Endometrial microvascular endothelial cells (primary cell): ENCODE measurements around the gene RRAS. TPM values are rescaled to one million over a fixed set of nuclear protein-coding genes. Genes with fewer than 3 reads are reported as not detected.

Experiments
- in situ Hi-C: cut with HindIII; loops from 2 replicates; pipeline ENCODE4 v1.10.0; 2017; ENCODE audit warnings: low sequenced_read_pairs, low pct_unique_long_range_greater_than_20kb; ENCODE audit errors: inconsistent ontology term
- total RNA-seq: library from RNA; depleted of rRNA; stranded (reverse); fragments of >200 nt; gene quantifications from one replicate; pipeline ENCODE4 v1.2.3, GENCODE V29; 2015; ENCODE audit errors: inconsistent ontology term

The RRAS gene
- 45.0 TPM for total RNA-seq

DNA sequence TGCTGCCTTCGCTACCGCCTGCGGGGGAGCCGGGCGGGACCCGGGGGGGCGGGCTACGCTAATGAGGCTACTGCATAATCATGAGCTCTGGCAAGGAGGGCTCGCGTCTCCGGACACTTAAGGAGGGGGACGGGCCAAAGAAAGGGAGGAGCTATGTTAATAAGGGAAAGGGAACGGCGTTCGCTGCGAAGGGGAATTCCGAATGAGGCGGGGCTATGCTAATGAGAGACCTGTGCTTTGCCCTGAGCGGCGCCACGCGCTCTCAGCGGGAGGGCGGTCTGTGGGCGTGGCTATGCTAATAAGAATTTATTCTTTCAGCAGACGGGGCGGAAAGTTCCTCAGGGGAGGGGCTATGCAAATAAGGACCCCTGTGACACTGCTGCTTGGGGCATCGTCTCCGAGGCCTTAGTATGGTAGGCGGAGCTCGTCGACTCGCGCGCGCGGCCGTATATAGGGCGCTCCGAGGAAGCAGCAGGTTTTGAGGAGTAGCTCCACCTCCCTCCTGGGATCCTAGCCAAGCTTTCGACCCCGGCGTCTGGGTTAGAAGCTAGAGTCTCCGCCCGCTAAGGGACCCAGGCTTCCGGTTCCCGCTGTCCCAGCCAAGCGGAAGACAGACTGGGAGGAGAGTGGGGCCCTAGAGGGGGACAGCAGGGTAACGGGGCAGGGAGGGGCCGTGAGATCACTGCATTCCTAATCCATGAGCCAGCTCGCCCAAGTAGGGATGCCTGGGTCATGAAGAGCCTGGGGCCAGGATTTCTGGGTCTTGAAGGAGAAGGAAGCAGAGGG, at the start of gene RRAS:
TSS of gene RRAS (minus strand) at position 31 of the 786 bp plus-strand sequence. CDS start 45 bp downstream, outside the sequence.
- in situ Hi-C loops, result no loop called here

- in situ Hi-C loops, result no loop called here
Observed at GRCh38 chr19:49689133-49690078, 49.5 kb upstream of the RRAS start, which contains the start of gene ADM5. Gene ADM5 (plus strand): TSS chr19:49689594. CDS start chr19:49689838, 244 bp downstream.

- in situ Hi-C loops, result no loop called here
Observed at GRCh38 chr19:49688531-49689132, 48.7 kb upstream of the RRAS start.

DNA sequence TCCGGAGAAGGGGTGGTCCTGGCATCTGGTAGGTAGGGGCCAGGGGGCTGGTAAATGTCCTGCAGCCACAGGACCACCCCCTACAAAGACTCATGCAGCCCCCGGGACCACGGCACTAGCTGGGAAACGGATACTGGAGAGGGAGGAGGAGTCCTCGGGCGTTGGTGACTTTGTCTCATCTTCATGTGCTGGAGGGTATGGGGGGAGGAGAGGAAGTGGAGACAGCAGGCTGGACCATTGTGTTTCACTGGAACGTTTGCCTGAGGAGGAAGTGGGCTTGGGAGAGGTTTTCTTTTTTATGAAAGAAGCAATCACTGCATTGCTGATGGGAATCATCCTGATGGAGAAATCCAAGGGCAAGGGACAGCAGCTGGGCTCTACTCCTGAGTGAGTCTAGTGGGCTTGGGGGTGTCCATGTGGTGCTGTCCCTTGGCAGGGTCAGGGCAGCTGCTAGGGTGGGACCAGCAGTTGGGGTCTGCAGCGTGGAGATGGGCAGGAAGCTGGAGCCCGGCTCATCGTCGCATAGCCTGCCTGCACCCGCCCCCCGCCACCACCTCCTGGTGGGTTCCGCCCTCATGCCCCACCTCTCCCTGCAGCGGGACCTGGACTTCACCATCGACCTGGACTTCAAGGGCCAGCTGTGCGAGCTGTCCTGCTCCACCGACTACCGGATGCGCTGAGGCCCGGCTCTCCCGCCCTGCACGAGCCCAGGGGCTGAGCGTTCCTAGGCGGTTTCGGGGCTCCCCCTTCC, 47.8 kb upstream of the RRAS start:
- in situ Hi-C loops, result no loop called here

- in situ Hi-C loops, result no loop called here
Observed at GRCh38 chr19:49687150-49687549, 47.2 kb upstream of the RRAS start.

DNA sequence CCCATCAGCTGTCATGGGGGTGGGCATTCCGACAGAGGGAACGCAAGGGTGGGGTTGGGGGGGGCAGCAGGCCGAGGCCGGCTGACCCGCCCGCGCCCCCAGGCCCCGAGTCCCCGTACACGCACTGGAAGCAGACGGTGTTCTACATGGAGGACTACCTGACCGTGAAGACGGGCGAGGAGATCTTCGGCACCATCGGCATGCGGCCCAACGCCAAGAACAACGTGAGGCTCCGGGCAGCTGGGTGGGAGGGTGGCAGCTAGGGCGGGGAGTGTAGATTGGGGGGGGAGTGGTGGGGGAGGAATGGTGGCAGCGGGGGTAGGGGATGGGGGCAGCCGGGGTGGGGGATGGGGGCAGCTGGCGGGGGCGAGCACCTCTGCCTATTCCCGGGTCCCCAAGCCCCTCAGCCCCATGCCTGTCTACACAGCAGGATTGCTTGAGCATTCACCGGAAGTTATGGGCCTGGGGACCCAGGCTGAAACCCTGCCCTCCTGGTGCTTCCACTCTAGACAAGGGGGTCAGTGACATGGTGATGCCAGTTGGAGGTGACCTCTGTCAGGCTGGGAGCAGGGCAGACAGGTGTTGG, 46.7 kb upstream of the RRAS start:
- in situ Hi-C loops, result no loop called here

- in situ Hi-C loops, result no loop called here
Observed at GRCh38 chr19:49685845-49686332, 45.9 kb upstream of the RRAS start.

DNA sequence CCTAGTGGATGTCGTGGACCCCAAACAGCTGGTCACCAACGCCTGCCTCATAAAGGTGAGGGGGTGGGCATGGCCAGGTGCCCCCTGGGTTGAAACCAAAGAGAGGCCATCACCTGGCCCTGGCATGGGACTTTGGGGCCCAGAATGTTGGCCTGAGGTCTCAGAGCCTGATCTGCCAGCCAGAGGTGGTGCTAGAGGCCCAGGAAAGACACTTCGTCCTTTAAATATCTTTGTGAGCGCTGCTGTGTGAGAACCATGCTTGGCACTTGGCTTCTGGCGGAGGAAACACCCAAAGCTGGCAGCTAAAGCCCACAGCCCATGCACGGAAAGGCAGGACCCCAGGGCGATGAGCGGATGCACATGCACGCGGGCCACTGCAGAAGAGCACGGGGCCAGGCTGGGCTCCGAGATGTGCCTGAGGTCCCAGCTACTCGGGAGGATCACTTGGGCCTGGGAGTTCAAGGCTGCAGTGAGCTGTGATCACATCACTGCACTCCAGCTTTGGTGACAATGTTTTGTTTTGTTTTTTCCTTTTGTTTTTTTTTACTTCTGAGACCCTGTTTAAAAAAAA, 45.1 kb upstream of the RRAS start:
- in situ Hi-C loops, result no loop called here

- in situ Hi-C loops, result no loop called here
Observed at GRCh38 chr19:49684251-49684982, 44.5 kb upstream of the RRAS start.

DNA sequence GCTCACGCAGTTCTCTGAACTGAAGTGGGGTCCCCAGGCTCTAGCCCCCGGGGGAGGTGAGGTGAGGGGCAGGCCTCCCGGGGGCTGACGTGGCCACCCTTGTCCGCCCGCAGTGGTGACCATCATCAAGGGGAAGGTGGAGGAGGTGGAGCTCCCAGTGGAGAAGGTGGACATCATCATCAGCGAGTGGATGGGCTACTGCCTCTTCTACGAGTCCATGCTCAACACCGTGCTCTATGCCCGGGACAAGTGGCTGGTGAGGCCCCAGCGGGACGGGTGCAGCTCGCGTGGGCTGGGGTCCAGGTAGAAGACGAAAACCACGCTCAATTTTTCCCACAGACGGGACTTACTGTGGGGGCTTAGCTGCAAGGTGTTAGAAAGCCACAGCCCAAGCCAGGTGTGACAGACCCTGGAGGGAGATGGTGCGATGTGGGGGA, 43.9 kb upstream of the RRAS start:
- in situ Hi-C loops, result no loop called here

DNA sequence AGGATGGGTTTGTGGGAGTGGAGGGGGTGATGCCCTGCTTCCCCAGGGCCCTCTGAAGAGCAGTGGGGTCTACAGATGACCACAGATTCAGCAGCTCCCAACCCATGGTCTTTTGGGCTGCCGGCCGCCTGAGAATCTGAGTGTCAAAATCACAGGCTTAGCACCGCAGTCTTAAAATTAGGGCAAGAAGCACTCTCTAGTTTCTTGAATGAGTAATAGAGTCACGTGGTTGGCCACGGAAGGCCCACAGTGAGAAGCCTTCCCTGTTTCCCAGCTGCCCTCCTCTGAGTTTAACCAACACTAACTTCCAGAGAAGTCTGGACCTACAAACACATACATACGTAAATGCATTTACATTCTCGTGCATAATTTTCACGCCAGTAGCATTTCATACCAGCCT, 42.3 kb upstream of the RRAS start:
- in situ Hi-C loops, result no loop called here

- in situ Hi-C loops, result no loop called here
Observed at GRCh38 chr19:49681830-49682229, 41.9 kb upstream of the RRAS start.

- in situ Hi-C loops, result no loop called here
Observed at GRCh38 chr19:49680421-49681351, 40.7 kb upstream of the RRAS start.

- in situ Hi-C loops, result no loop called here
Observed at GRCh38 chr19:49679771-49680413, 39.9 kb upstream of the RRAS start.

DNA sequence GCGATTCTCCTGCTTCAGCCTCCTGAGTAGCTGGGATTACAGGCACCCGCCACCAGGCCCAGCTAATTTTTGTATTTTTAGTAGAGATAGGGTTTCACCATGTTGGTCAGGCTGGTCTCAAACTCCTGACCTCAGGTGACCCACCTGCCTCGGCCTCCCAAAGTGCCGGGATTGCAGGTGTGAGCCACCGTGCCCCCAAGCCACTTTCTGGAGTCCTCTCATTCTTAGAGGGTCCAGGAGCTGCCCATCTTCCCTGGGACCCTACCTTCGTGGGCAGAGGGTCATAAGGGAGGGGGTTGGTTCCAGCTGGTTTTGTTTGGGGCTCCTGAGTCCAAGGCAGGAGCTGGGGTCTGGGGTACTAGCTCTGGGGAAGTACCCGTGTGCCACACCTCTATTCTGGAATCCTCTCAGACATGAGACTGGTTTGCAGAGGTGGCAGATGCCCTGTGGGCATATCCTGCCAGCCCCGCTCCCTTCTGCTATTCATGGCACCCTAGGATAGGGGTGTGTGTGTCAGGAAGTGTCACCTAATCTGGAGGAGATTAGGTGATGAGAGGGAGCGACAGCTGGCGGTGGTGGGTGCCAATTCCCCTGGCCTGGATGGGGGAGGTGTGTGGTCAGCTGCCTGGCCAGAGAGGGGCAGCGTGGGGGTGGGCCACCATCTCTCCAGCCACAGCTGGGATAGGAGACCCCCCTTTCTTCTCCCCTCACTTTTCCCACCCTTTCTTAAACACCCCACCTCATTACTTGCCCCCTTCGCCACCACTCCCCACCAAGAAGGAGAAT, 39.2 kb upstream of the RRAS start:
- in situ Hi-C loops, result no loop called here
